GM12801 (cell line): Measurements from ENCODE around the gene HIPK2.

Experiments
- CTCF ChIP-seq: IDR thresholded peaks from one replicate; pipeline ENCODE4 v1.5.1; 2011; ENCODE audit warnings: control low read depth; ENCODE audit not compliant: insufficient read length; ENCODE audit errors: extremely low read depth

Gene HIPK2

GRCh38 chr7:139575338-139575680 lies 202.5 kb downstream of the HIPK2 start:
- TF ChIP-seq CTCF = no peak

DNA sequence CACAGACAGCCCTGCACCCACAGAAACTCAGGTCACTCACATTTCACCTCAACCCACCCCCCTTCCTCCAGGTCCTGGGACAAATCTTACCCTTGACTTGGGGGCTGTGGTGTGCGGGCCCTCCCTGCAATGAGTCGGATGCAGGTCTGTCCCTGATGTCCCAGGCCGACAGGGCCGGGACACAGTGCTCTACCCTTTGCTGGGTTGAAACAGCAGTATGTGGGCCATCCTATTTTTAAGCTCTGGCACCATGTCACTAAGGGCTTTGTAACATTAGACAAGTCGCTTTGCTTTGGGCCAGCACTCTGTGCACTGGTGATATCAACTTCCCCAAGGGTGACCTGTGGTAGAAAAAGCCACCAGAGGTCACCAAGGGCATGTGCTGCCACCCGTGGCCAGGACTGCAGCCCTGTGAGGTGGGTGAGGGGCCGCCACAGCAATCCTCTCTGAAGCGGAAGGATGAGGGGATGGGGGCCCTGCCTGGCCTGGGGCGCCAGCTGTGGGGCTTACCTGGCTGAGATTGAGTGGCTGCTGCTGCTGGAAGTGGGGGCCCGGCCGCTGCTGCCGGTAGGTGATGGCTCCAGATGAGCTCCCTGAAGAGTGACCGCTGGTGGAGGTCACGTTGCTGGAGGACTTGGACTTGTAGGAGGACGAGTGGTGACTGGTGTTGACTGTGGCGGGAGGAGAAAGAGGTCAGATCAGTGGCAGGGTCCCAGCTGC lies 203.0 kb downstream of the HIPK2 start:
- TF ChIP-seq CTCF = no peak

- no peak for TF ChIP-seq CTCF
Observed at GRCh38 chr7:139573871-139574270, 203.9 kb downstream of the HIPK2 start.

DNA sequence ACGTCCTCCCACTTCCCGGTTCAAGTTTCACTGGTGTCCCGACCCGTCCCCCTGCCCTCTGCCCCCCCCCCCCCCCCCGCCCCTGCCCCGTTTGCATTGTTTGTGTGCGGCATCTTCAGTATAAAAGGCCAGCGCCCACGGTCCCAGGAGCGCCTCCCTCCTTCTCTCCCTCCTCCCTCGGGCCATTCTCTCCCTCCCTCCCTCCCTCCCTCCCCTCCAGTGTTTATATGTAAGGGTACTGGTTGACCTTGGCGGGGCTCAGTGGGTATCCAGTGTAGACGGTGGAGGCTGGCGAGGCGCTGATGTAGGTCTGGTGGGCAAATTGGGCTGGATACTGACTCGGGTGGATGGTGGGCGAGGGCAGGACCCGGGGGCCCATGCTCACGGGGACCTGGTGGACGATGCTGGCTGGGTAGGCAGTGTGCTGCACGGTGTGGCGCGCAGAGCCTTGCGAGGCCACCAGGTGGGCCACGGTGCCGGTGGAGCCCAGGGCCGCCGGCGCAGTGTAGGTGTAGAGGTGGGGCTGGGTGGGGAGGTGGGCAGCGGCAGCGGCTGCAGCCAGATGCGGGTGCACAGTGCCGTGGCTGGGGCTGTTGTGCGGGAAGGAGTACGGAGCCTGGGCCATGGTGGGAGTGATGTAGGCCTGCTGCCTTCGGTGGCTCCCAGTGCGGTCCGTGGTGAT lies 205.0 kb downstream of the HIPK2 start:
- no peak for TF ChIP-seq CTCF

GRCh38 chr7:139572071-139572470 lies 205.7 kb downstream of the HIPK2 start:
- TF ChIP-seq CTCF = no peak

- TF ChIP-seq CTCF = no peak
Observed at GRCh38 chr7:139571651-139572050, 206.1 kb downstream of the HIPK2 start.

GRCh38 chr7:139571190-139571589 lies 206.6 kb downstream of the HIPK2 start:
- TF ChIP-seq CTCF = no peak
